ENCODE measurements around the gene CLN6.
A peak's percentile ranks its signal among the peaks of the same experiment; 100 is the strongest.

CLN6 gene

DNA sequence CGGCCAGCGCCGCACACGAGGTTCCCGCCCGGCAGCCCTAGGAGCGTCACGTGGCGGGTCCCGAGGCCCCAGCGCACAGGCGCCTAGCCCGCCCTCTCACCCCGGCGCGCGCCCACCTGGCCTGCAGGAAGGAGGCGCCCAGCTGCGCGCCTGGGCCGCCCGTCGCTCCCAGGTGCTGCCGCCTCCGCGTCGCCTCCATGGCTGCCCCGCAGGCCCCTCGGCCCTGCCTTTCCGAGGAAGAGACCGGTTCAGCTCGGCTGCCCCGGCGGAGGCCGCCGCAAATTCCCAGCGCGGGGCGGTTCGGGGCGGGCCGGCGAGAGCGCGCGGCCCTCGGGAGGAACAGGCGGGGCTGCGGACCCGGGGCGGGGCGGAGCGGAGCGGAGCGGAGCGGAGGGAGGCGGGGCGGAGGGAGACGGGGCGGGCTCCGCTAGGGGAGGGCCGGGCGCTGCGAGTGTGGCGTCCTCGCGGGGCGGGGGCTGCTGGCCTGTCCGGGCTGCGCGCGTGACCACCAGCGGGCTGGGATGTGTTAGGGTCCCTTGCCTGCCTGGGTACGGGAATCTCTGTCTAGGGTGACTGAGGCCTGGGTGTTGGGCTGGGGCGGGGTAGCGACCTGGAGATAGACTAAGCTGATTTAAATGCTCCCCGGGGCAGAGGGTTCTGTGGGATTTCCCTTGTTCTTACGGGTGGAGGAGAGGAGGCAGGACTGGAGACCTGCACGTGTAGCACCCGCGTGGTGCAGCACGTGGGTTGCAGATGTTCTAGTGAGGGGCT lies at the start of gene CLN6:
Gene CLN6, minus strand, starts transcription at position 343 of the 771 bp plus-strand sequence. Its CDS starts 144 bp downstream, at position 199.
- peak; percentile 86 for DNase-seq

DNA sequence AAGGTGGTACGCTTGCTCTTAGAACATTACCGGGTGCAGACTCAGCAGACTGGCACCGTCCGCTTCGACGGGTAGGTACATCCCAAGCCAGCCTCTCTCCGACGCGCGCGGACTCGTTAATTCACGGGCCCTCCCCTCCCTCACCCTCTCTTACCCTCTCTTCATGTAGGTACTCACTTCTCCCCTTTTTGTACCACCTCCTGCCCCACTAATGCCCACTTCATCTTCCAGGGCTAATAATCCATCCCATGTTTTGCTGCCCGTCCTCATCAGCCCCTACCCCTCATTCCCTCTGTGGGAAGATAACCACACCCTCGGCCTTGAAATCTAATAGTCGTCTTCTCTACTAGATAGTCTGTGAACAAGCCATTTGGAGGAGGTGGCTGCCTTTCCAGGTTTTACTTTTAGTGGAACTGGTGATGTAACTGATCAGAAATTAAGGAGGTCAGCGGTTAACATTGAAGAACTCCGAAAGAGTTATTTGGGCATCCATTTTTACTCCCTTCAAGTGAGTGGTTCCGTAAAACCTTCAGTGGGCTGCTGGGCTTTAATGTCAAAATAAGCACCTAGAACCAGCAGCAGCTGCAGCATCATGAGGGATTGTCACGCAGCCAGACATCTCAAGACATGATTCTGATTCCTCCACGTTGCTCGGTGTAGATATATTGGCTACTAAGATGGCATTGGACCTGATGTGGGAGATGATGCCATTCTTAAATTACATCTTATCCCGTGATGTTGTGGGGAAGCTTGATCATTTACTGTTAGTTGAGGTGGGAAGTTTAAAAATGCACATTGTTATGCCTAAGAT lies 49.3 kb upstream of the CLN6 start:
- DNase-seq, result no peak

DNA sequence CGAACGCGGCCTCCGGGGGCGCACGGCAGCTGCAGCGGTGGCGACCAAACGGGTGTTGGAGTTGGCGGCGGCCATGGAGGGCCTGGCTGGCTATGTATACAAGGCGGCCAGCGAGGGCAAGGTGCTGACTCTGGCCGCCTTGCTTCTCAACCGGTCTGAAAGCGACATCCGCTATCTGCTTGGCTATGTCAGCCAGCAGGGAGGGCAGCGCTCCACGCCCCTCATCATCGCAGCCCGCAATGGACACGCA lies 48.7 kb upstream of the CLN6 start:
- no peak for DNase-seq

DNA sequence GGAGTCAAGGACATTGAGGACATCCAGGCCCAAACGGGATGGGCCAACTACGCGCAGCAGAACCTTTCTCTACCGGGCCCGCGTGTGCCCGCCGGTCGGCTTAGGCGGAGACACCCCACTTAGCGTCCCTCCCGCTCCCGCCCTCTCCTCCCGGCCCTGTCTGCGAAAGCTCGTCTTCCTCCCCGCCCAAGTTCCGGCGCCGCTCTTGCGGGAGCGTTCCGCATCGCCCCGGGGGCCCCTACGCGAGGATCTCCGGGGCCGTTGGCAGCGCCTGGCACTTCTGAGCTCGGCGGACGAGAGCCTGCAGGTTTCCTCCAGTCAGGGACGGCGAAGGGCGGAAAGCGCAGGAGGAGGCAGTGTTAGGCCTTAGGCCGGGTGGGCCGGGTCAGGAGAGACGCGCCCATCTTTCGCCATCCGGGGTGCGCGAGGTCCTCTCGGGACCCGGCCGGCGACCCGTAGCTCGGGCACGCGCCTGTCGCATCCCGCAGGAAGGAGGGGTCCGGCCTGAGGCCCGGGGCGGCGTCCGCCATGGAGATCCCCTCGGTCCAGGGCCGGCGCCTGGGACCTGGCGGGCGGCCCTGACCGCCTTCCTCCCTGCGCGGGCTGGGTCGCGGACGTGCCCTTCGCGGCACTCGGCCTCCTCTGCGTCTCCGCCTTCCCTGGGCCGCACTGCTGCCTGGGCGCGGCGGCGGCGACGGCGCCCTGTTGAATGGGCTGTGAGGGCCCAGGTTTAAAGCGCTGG lies 48.2 kb upstream of the CLN6 start, which contains the start of gene FEM1B:
Gene FEM1B, plus strand, starts transcription at position 143 of the 742 bp plus-strand sequence. CDS start 673 bp downstream, outside the sequence.
- peak; percentile 88 for DNase-seq

DNA sequence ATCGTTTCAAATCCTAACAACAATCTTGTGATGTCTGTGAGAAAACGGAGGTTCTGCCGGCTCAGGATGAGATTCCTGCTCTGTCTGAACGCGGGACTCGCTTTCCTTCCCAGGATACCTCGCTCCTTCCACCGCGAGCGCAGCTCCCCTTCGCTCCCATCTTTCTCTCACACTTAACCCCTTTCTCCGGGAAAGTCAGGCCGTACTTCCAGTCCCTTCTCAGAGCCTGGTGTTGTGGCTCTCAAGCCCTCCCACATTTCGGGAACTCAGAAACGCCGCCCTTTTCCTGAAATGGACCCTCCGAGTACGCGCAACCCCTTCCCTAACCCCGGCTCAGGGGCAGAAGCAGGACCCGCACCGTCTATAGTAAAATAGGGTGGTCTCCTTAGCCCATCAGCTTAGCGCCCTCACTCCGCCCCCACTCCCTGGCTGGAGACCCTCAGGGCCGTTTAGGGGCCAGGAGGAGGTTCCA lies 47.6 kb upstream of the CLN6 start:
- no peak for DNase-seq

DNA sequence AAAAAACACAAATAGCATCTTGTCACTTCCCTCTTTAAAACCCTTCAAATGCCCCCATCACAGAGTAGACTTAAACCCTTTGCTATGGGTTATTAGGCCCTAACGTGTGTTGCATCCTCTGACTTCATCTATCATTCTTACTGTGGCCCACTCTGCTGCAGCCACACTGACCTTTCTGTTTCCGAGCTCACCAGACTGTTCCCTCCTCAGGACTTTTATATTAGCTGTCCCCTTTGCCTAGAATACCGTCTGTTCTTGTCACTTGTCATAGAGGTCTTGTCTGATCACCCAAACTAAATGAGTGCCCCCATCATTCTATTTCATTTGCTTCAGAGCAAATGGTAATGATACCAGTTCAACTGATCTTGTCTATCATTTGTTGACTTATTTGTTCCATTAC lies 47.1 kb upstream of the CLN6 start:
- no peak for DNase-seq

DNA sequence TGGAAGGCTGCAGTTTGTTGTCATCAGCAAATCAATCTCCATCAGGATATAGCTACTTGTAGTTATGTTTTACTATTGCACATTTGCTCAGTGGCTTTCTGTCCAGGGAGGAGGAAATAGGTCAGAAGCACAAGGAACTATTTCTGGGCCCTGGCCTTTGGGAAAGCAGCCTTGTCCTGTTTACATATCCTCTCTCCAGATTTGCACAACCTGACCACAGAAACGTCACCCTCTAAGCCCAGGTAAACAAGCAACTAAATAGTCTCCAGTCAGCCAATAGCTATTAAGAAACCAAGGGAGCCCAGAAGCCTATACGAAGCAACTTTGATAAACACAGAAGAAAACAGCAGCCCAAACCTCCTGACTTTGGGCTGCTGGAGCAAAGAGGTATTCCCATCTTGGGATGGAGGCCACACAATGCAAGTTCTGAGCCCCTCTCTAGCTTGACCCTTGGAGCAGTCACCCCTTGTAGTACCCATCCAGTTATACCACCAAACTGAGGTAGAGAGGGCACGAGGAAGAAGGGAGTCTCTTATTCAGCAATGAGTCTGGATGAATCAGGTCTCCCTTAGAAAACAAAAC lies 45.7 kb upstream of the CLN6 start:
- no peak for DNase-seq

DNA sequence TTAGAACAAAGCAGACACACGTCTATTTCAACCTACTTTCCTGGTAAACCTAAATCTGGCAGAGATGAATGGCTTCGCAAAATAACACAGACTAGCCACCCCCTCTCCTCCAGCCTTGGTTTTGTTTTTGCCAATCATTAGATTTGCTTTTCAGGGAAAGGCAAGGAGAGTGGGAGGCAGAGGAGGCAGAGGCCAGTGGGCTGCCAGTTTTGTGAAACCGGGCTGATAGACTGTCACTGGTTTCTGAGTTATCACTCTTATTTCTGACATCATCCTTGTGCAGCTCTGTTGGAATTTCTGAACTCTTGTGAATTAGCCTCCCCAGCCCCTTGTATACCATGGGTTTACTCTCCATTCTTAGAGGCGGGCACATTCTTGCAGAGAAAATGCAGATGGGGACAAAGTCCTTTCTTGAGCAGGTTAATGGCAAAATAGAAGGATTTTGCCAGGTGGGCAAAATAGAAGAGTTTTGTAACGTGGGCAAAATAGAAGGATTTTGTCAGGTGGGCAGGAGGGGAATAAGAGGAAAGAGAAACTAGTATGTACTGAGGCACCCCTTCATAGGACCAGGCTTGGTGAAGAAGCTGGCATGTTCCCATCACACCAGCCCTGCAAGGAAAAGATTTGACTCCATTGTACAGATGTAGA lies 44.8 kb upstream of the CLN6 start:
- DNase-seq, result no peak

DNA sequence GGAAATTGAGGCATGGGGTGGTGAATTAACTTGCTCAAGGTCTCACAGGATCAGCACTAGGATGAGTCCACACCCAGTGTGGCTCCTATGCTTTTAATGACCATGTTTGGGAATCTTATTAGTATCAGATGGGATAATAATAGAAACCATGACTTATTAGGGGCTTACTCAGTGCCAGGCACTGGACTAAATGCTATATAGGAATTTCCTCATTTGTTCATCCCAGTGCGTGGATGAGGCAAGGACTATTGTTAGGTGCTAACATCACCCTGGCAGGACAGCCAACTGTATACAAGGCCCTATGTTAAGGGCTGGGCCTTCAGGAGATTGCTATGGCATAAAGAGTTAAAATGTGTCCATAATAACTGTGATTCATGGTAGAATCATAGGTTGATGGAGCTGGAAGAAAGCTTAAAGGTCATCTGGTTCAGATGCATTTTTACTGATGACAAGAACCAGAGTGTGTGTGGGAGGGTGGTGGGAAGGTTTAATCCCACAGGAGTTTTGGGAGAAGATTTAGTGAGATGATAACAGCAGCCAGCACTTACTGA lies 43.3 kb upstream of the CLN6 start:
- DNase-seq, result no peak

DNA sequence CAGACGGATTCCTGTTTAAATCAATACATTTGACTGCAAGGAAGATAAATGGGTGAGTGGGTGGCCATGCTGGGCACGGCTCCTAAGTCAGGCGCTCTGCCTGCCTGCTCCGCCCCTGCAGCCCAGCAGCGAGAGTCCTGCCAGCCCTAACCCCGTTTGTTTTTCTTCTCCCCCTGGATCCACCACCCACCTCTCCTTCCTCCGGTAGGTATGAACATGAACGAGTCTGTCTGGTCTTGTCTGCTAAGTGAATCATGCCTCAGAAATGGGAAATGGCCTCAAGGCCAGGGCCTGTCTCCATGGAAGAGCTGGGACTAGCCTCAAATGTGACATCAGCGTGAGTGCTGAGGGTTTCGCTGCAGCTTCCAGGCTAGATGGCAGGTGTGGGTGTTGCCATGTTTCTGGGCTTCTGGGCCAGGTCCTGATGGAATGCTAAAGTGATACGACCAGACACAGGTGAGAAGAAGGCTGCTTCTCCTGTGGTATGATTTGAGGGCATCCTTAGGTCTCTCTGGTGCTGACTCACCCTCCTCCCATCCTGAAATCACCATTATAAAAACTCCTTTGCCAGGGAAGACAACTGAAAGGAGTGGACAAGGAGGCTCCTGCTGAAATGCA lies 42.4 kb upstream of the CLN6 start:
- DNase-seq, result no peak

DNA sequence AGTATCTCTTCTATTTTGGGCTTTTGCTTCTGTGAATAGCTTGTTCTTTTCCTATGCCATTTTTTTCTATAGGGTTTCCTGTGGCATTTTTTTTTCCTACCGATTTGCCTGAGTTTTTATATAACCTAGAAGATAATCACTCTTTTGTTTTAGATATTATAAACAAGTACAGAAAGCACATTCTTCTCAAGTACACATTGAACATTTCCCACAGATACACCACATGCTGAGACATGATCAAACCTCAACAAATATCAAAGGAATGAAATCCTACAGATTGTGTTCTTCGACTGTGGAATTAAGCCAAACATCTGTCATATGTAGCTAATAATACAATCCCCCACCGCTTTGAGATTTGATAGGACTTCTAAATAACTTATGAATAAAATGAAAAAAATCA lies 38.9 kb upstream of the CLN6 start:
- no peak for DNase-seq

DNA sequence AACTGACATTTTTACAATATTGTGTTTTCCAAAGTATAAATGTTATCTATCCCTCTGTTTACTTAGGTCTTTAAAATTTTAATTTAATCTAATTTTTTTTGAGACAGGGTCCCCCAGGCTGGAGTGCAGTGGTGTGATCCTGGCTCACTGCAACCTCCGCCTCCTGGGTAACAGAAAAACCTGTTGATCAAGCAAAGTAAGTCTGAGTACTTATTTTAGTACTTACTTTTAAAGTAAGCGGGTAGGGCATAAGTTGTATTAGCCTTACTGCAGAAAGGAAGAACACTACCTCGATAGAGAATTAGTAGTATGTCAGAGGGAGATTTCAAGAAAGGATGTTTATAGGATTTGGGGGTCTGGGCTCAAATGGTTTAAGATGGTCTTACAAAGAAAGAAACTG lies 36.1 kb upstream of the CLN6 start:
- no peak for DNase-seq

DNA sequence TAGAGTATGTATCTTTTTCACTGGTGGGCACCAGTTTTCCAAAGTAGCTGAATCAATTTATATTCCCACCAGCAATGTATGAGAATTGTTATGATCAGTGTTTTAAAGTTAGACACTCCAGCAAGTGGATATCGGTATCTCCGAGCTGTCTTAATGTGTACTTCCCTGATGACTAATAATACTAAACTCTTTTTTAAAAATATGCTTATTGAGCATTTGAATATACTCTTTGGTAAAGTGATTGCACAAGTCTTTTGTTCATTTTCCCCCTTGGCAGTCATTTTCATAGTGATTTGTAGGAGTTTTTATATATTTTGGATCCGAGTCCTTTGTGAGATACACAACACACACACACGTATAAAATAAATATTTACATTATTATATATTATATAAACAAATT lies 35.6 kb upstream of the CLN6 start:
- DNase-seq, result no peak

DNA sequence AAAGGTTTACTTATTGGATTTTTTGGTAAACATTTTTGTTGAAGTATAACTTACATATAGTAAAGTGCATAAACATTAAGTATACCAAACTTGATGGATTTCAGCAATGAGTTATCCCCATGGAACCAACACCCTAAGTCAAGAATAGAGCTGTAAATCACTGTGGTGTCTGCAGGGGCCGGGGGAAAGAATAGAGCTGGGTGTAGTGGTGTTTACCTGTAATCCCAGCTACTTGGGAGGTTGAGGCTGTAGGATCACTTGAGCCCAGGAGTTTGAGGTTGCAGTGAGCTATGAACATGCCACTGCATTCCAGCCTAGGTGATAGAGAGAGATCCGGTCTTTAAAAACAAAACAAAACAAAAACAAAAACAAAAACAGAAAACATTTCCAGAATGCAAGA lies 34.8 kb upstream of the CLN6 start:
- no peak for DNase-seq

DNA sequence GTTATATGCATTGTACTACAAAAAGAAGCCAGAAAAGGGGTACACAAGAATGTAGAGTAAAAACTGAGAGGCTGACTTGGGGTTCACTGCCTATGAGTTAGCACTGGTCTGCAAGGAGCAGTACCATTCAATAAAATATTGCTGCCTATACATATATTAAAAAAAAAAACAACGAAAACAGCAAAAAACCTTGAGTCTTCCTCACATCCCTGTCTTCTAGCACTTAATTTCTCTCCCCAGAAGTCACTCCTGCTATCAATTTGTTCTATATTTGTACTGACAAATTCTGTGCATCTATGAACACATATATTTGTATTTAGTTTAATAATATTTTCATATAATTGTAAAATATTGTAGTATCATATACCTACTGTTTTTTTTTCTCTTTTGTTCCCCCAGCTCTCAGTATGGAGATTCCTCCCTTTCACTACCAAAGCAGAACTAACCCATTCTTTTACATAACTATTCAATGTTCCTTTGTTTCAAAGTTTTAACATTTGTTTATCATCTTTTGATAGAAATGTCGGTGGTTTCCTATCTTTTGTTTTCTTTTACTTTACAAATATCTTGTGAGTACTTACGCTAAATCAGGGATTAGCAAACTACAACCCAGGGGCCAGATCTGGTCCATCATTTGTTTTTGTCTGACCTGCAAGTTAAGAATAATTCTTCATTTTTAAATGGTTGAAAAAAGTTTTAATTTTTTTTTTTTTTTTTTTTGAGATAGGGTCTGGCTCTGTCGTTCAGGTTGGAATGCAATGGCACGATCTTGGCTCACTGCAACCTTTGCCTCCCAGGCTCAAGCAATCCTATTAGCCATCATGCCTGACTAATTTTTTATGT lies 33.2 kb upstream of the CLN6 start:
- DNase-seq, result no peak

DNA sequence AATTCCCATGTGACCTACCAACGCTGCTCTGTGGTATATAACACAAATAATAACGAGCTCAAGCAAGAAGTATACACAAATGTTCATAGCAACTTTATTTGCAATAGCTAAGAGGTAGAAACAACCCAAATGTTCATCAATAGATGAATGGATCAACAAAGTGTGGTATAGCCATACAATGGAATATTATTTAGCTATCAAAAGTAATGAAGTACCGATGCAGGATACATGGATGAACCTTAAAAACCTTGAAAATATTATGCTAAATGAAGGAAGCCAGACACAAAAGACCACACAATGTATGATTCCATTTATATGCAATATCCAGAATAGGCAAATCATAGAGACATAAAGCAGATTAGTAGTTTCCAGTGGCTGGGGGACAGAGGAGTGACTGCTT lies 32.5 kb upstream of the CLN6 start:
- no peak for DNase-seq

DNA sequence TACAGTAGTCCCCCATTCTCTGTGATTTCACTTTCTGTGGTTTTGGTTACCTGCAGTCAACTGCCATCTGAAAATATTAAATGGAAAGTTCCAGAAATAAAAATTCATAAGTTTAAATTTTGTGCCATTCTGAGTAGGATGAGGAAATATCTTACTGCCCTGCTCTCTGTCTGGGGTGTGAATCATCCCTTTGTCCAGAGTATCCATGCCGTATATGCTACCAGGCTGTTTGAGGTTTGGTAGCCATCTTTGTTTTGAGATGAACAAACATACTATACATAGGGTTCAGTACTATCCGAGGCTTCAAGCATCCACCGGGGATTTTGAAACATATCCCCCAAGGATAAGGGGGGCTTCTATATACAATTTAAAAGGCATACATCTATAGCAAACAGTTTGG lies 31.7 kb upstream of the CLN6 start:
- no peak for DNase-seq

DNA sequence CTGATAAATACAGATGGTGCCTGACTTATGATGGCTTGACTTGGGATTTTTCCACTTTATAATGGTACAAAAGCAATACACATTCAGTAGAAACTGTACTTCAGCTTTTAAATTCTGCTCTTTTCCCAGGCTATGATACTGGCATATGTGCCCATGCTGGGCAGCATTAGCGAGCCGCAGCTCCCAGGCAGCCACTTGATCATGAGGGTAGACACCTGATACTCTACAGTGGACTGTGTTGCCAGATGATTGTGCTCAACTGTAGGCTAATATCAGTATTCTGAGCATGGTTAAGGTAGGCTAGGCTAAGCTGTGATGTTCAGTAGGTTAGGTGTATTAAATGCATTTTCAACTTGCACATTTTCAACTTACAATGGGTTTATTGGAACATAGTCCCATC lies 30.4 kb upstream of the CLN6 start:
- DNase-seq, result no peak

DNA sequence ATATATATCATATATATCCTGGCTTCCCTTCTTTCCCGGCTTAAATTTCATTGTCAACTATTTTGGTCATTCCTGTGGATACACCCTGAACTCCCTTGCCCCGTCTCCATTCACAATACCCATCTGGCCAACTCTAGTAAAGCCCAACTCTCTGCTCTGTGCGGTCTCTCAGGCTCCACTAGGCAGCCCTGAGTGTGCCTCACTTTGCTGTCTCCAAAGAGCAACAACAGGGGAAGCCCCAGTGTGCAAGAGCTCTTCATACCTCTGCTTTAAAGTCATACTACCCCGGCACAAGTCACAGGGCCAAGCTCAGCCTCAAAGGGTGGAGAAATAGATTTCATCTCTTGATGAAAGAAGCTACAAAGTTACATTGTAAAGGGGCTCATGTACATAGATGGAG lies 29.2 kb upstream of the CLN6 start:
- peak; percentile 32 for DNase-seq

DNA sequence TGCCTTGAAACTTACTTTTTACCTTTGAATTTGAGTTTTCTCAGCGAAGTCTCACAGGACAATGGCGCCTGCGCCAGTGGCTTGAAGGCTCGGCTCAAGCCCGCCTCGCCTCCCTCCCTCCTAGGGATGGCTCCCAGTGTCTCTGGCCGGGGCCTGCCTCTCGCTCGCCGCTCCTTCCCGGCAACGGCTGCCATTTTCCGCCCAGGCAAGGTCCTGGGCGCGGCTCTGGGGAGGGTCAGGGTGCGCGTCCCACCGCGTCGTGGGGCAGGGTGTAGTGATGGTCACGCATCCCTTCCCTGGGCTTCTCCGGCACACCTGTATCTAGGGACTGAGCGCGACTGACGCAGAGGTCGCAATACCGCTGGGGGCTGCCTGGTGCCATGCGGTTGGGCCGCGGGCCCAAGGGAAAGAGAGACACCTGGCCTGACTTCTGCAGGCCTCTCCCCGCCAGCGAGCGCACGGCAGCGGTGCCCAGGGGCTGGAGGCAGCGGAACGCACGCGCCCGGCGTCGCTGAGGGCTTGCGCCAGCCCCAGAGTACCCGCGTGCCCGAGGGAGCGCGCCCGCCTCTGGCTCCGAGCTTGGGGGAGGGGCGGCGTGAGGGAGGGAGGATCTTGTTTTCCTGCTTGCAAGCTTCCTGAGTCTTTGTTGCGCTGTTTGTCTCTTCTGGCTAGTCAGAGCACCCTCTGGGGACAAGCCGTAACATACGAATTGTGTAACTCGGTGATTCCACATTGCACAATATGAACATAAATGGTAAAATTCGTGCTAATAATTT lies 27.3 kb upstream of the CLN6 start:
- peak; percentile 86 for DNase-seq
